Fibroblast of skin of scalp (primary cell): ENCODE data around the gene DHDDS.
"Not testable (repeated sequence)": the region's sequence is repeated elsewhere in the genome, so short reads cannot be mapped to it uniquely, and the experiment has no call there.

Experiments
- DNase-seq: peaks from one replicate; pipeline ENCODE4 v3.0.0-alpha.2; 2013

Gene DHDDS

DNA sequence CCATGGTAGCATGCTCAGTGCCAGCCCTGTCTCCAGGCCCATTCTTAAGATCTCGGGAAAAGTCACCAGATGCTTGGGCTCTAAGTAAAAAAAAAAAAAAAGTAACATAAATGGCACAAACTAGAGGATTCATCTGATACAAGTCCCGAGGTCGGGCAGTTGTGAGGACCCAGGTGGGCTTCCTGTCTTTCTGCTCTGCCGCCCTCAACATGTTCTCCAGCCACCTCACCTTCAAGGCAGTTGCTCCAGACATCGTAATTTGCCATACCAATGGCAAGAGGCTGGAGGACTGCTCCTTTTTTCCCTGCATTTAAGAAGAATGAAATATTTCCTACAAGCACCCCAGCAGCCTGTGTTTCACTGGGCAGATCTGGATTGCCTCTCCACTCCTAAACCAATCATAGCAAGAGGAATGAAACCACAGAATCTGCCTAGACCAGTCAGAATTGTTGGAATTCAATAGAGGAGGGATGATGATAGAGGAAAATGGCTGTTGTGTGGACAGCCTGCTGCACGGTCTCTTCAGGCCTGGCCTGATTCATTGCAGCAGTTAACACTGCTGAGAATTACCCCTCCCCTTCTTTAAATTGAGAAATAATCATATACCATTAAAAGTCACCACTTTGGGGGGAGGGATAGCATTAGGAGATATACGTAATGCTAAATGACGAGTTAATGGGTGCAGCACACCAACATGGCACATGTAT lies 45.5 kb downstream of the DHDDS start:
- DNase-seq = no peak

DNA sequence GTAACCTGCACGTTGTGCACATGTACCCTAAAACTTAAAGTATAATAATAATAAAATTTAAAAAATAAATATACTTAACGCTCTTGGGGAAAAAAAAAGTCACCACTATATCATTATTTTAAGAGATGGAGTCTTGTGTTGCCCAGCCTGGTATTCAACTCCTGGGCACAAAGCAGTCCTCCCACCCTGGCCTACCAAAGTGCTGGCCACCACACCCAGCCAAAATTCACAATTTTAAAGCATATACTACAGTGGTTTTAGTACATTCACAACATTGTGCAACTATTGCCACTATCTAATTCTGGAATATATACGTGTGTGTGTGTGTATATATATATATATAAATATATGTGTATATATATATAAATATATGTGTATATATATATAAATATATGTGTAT lies 46.0 kb downstream of the DHDDS start:
- DNase-seq = no peak

DNA sequence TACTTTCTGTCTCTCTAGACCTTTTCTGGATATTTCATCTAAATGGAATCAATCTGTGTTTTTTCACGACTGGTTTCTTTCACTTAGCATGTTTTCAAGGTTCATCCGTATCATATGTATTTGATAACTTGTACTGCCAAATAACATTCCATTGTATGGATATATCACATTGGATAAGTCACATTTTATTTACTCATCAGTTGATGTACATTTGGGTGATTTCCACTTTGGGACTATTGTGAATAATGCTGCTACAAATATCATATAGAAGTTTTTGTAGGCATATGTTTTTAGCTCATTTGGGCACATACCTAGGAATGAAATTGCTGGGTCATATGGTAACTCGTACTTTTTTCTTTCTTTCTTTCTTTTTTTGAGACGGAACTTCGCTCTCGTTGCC lies 46.9 kb downstream of the DHDDS start:
- DNase-seq = no peak

DNA sequence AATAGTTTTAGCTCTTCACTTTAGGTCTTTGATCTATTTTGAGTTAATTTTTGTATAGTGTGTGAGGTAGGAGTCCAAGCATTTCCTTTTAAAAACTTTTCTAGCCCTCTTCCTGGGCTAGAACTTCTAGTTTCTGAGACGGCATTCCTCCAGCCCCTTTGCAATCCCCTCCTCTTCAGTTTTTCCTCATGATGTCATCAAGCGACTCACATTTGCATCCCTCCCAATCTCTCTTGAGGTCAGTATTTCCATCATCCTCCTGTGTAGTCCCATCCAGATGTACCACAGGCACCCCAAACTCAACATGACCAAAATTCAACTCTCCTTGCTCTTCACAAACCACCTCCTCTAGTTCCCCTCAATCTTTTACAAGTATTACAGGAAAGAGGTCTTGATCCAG lies 50.8 kb downstream of the DHDDS start:
- DNase-seq = peak; percentile 74

DNA sequence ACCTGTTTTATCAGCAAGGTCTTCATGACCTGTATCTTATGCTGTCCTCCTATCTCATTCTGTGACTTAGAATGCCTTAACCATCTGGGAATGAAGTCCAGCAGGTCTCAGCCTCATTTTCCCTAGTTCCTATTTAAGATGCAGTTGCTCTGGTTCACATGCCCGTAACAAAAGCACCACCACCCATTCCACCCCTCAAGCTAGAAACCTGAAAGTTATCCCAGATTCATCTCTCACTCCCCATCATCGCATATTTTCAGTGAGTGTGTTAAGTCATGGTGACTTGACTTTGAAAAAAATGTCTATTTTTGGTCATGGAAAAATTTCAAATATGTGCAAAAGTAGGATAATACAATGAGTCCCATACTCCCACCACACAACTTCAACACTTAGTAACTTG lies 51.9 kb downstream of the DHDDS start:
- DNase-seq = peak; percentile 78

DNA sequence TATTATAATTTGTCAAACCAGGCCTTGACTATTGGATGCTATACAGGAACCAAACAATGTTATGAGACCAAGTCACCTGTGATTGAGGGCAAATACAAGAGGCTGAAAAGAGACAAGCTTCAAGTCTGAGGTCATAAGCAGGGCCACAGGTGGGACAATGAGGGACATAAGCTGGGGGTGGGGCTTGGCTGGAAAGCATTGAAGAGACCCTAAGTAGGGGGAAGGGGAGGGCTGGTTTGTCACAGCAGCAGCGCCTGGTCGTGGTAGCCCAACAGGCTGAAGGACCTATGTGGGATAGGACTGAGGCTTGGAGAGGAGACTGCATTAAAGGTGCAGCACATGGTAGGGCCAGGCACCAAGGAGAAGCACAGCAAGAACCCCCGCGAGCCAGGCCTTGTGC lies 58.0 kb downstream of the DHDDS start:
- no peak for DNase-seq

DNA sequence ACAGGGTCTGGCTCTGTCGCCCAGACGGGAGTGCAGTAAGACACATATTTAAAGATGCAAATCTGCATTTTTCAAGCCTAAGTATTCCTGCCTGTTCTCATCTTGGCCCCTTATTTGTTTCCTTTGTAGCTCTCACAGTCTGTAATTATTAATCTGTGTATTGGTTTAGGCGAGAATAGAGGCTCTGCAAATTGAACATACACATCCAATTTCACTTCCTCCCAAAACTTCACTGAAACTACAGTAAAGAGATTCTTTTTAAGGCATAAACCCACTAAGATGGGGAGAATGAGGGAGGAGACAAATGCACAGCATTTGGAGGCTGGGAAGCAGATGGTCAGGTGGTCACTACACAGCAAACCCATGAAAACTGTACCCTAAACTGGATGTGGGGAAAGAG lies 61.1 kb downstream of the DHDDS start:
- DNase-seq = no peak

DNA sequence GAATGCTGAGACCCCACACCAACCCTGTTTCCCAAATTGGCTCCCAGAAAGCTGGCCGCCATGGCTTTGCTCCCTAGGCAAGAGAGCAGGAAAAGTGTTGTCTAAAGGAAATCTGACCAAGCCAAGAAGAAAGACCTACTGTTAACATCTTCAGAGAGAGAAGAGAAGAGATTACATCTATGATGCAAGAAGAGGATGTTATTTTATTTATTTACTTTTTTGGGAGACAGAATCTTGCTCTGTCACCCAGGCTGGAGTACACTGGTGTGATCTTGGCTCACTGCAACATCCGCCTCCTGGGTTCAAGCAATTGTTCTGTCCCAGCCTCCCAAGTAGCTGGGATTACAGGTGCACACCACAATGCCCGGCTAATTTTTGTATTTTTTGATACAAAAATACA lies 61.8 kb downstream of the DHDDS start:
- DNase-seq = no peak

DNA sequence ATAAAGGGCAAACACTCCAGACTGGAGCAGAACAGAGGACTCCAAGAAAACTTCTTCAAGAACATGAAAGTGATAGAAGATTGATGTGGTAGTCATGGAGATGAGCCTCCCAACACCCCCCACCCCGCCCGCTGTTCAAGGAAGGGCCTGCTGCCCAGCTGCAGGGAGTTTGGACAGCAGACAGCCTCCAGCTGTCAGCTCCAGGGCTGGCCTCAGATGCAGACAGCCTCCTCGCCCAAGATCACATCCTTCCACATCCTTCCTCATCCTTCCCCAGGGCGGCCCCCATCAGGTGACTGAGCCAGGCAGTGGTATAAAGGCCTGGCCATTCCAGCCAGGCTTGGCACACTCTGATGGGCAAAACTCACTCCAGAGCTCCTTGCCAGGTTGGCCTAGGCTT lies 64.7 kb downstream of the DHDDS start:
- DNase-seq = no peak

DNA sequence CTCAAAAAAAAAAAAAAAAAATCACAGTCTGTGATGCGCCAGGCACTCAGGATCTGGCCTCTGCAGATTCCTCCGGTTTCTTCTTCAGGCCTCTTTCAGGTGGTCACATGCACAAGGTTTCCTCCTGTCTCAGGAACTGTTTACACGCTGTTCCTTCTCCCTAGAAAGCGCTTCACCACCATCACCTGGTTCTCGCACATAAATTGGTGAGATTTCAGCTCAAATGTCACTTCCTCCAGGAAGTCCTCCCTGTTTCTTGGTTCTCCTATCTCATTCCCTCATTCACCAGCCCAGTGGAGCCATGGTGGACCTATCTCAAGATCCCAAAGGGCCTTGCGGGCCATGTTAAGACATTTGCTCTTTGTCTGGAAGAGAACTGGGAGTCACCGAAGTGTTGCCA lies 66.8 kb downstream of the DHDDS start:
- no peak for DNase-seq

DNA sequence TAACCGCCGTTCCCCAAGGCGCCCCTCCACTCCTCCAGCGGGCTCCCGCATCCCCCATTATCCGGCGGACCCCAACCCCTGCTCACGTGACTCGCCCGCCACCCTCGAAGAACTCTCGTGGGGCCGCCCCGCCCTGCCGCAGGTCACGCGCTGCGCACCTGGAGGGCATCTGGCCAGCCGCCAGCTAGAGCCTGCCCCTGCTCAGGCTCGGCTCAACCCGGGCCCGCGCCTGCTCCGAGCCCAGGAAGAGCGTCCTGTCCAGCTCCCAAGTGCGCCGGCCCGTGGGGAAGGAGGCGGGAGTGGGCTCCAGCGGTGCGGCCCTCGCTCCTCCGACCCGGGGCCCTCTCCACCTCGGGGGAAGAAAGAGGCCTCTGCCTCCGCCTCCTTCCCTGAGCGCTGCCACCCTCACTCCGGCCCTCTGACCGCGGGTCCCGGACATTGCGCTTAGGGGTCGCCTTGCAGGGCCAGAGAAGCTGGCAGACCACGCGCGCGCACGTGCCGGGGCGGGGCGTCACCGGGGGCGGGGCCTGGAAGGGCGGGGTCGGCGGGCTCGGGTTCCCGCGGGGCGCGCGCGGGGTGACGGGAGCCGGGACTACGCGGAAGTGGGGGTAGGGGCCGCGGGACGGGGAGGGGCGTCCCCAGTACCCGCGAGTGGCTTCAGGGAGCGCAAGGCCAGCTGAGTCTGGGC lies 68.5 kb downstream of the DHDDS start:
- peak; percentile 84 for DNase-seq

DNA sequence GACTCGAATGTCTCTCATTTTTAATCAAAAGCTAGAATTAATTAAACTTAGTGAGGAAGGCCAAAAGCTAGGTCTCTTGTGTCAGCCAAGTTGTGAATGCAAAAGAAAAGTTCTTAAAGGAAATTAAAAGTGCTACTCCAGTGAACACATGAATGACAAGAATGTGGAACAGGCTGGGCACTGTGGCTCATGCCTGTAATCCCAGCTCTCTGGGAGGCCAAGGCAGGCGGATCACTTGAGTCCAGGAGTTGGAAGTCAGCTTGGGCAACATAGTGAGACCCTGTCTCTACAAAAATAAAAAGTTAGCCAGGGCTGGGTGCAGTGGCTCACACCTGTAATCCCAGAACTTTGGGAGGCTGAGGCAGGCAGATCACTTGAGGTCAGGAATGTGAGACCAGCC lies 78.6 kb downstream of the DHDDS start:
- DNase-seq = peak; percentile 38

DNA sequence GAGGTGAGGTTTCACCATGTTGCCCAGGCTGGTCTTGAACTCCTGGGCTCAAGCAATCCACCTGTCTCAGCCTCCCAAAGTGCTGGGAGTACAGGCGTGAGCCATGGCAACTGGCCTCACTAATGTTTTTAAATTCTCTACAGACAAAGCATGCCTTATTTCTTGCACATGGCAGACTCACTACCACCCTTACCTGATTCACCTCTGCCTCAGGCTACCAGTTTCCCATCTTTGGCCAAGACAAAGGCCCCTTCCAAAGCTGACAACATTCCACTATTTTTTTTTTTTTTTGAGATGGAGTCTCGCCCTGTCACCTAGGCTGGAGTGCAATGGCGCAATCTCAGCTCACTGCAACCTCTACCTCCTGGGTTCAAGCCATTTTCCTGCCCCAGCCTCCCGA lies 83.7 kb downstream of the DHDDS start:
- not testable (repeated sequence) for DNase-seq

DNA sequence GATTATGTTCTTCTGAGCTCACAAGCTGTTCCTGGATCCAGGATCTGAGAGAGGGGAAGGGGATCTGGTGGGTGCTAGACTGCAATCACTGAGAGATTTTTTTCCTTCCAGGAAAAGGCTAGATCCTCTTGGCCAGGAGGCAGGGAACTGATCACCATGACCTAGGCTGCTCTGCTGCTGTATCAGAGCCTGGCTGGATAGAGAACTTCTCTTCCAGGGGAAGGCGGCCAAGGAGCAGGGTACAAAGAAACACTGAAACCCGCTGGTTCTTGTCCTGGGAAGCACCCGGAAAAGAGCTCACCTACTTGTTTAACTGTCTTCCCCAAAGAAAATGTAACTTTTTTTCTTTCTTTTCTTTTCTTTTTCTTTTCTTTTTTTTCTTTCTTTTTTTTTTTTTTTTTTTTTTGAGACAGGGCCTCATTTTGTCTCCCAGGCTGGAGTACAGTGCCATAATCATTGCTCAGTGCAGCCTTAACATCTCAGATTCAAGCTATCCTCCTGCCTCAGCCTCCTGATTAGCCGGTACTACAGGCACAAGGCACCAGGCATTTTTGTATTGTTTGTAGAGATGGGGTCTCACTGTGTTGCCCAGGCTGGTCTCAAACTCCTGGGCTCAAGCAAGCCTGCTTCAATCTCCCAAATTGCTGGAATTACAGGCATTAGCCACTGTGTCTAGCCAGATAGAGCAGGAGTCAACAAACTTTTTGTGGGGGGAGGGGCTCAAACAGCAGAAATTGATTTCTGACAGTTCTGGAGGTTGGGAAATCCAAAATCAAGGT lies 85.1 kb downstream of the DHDDS start:
- DNase-seq = no peak

DNA sequence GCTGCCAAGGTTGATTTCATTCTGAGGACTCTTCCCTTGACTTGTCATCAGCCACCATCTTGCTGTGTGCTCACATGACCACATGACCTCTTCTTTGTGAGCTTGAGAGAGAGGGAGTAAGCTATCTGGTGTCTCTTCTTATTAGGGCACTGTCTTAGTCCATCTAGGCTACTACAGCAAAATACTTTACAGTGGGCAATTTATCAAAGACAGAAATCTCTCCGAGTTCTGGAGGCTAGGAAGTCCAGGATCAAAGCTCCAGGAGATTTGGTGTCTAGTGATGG lies 85.6 kb downstream of the DHDDS start:
- DNase-seq = no peak

DNA sequence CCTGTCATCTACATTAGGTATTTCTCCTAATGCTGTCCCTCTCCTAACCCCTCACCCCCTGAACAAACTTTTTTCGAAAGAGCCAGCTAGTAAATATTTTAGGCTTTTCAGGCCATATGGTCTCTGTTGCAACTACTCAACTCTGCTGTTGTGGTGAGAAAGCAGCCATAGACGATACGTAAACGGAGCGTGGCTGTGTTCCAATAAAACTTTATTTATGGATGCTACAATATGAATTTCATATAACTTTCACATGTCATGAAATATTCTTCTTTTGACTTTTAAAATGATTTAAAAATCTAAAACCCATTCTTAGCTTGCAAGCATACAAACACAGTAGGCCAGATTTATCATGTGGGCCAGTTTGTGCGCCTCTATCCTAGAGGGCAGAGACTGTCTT lies 86.2 kb downstream of the DHDDS start:
- DNase-seq = no peak

DNA sequence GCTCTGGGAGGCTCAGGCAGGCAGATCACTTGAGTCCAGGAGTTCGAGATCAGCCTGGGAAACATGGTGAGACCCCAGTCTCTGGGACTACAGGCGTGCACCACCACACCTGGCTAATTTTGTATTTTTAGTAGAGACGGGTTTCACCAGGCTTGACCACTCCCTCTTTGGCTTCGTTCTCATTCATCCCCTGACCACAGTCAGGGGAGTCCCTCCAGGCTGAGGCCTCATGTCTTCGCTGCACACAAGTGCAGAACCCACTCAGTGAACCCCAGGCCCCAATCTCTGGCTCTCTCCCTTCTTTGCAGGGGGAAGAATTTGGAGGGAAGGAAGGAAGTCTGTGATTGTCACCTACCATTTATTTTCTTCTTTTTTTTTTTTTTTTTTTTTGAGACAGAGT lies 88.2 kb downstream of the DHDDS start:
- DNase-seq = no peak
